Nephron (organoid): ENCODE results near the gene KRTAP5-10.
A peak's percentile ranks its signal among the peaks of the same experiment; 100 is the strongest.
"Not testable (repeated sequence)": the region's sequence is repeated elsewhere in the genome, so short reads cannot be mapped to it uniquely, and the experiment has no call there.

Source experiments
- H3K27ac Mint-ChIP-seq, 3 experiments: 2 replicates each; pipeline ENCODE4 v1.8.0; 2020; ENCODE audit warnings: mixed read lengths in 3 of 3, mild to moderate bottlenecking in 2 of 3, moderate library complexity in 1 of 3
- H3K27me3 Mint-ChIP-seq: 2 replicates; pipeline ENCODE4 v1.8.0; 2021; ENCODE audit warnings: low read depth, mild to moderate bottlenecking, moderate library complexity, mixed read lengths
- H3K36me3 Mint-ChIP-seq: 2 replicates; pipeline ENCODE4 v1.8.0; 2020; ENCODE audit warnings: low read depth, mixed read lengths
- H3K4me1 Mint-ChIP-seq: 2 replicates; pipeline ENCODE4 v1.8.0; 2020; ENCODE audit warnings: mixed read lengths
- H3K4me3 Mint-ChIP-seq, 3 experiments: 2 replicates each; pipeline ENCODE4 v1.8.0; 2020; ENCODE audit warnings: mild to moderate bottlenecking in 3 of 3, mixed read lengths in 3 of 3, moderate library complexity in 2 of 3
- H3K9me3 Mint-ChIP-seq: 2 replicates; pipeline ENCODE4 v1.8.0; 2020; ENCODE audit warnings: mixed read lengths
- CTCF ChIP-seq, 3 experiments: fragments of 200-600 bp; sonication (generic); IDR thresholded peaks; one replicate each; pipeline ENCODE4 v1.5.0; 2021; ENCODE audit warnings: antibody characterized with exemption in 3 of 3; ENCODE audit not compliant: unreplicated experiment in 3 of 3

KRTAP5-10 gene

GRCh38 chr11:71527576-71528210 lies 37.7 kb upstream of the KRTAP5-10 start:
- H3K4me3 Mint-ChIP-seq, result no peak overlapping the region
- peaks cover 13% of the 10 kb centered on the region for H3K27me3 Mint-ChIP-seq
- no peaks in the 10 kb centered on the region for H3K36me3 Mint-ChIP-seq
- no peak overlapping the region for H3K27ac Mint-ChIP-seq
- H3K4me1 Mint-ChIP-seq, result peaks cover 4% of the 10 kb centered on the region
- peaks cover 10% of the 10 kb centered on the region for H3K9me3 Mint-ChIP-seq
- no peak for TF ChIP-seq CTCF (IDR thresholded peaks at IDR 0.05; ENCODE audit: unreplicated experiment in 3 of 3)

GRCh38 chr11:71530602-71531001 lies 34.8 kb upstream of the KRTAP5-10 start:
- no peak overlapping the region for H3K4me3 Mint-ChIP-seq
- H3K4me1 Mint-ChIP-seq, result peaks cover 10% of the 10 kb centered on the region
- TF ChIP-seq CTCF (IDR thresholded peaks at IDR 0.05; ENCODE audit: unreplicated experiment in 3 of 3), result no peak
- no peak overlapping the region for H3K27ac Mint-ChIP-seq
- peaks cover 5% of the 10 kb centered on the region for H3K9me3 Mint-ChIP-seq
- H3K36me3 Mint-ChIP-seq, result no peaks in the 10 kb centered on the region
- peaks cover 13% of the 10 kb centered on the region for H3K27me3 Mint-ChIP-seq

- Mint-ChIP-seq H3K36me3 (no peaks in the 10 kb centered on the region), H3K4me3 (no peak overlapping the region), H3K4me1 (peaks cover 5% of the 10 kb centered on the region), H3K9me3 (peaks cover 5% of the 10 kb centered on the region), H3K27me3 (peaks cover 9% of the 10 kb centered on the region), H3K27ac (no peak overlapping the region)
- no peak for TF ChIP-seq CTCF (IDR thresholded peaks at IDR 0.05; ENCODE audit: unreplicated experiment in 3 of 3)
Measured at GRCh38 chr11:71532036-71532610, 33.2 kb upstream of the KRTAP5-10 start.

GRCh38 chr11:71534711-71535608 lies 30.4 kb upstream of the KRTAP5-10 start:
- peak overlapping the region; percentile 3 to 91 (median 9) for H3K27ac Mint-ChIP-seq

GRCh38 chr11:71535825-71536224 lies 29.5 kb upstream of the KRTAP5-10 start:
- TF ChIP-seq CTCF (IDR thresholded peaks at IDR 0.05; ENCODE audit: unreplicated experiment in 3 of 3), result no peak
- H3K4me1 Mint-ChIP-seq, result peaks cover 13% of the 10 kb centered on the region
- peaks cover 5% of the 10 kb centered on the region for H3K9me3 Mint-ChIP-seq
- H3K27ac Mint-ChIP-seq, result peak overlapping the region in 1 of 3 experiments; percentile 5
- peaks cover 17% of the 10 kb centered on the region for H3K27me3 Mint-ChIP-seq
- no peak overlapping the region for H3K4me3 Mint-ChIP-seq
- peaks cover 2% of the 10 kb centered on the region for H3K36me3 Mint-ChIP-seq

More at GRCh38 chr11:71534711-71535608, 30.4 kb upstream of the KRTAP5-10 start:
- peaks cover 13% of the 10 kb centered on the region for H3K4me1 Mint-ChIP-seq
- not testable (repeated sequence) for H3K4me3 Mint-ChIP-seq, H3K9me3 Mint-ChIP-seq, H3K36me3 Mint-ChIP-seq
- peaks cover 17% of the 10 kb centered on the region for H3K27me3 Mint-ChIP-seq

- H3K27me3 Mint-ChIP-seq, result peaks cover 10% of the 10 kb centered on the region
- peaks cover 13% of the 10 kb centered on the region for H3K4me1 Mint-ChIP-seq
- peaks cover 2% of the 10 kb centered on the region for H3K9me3 Mint-ChIP-seq
- H3K27ac Mint-ChIP-seq, result no peak overlapping the region
- H3K36me3 Mint-ChIP-seq, result peaks cover 4% of the 10 kb centered on the region
- H3K4me3 Mint-ChIP-seq, result no peak overlapping the region
- no peak for TF ChIP-seq CTCF (IDR thresholded peaks at IDR 0.05; ENCODE audit: unreplicated experiment in 3 of 3)
Measured at GRCh38 chr11:71537537-71537936, 27.8 kb upstream of the KRTAP5-10 start.

- not testable (repeated sequence) for H3K4me3 Mint-ChIP-seq, H3K9me3 Mint-ChIP-seq, H3K36me3 Mint-ChIP-seq
- peak within 1 kb of the TSS in 1 of 3 experiments; percentile 13 for H3K27ac Mint-ChIP-seq
- peaks cover 16% of the 10 kb centered on the region for H3K4me1 Mint-ChIP-seq
- H3K27me3 Mint-ChIP-seq, result peaks cover 10% of the 10 kb centered on the region
Measured at GRCh38 chr11:71537977-71538665, 27.2 kb upstream of the KRTAP5-10 start, which contains the start of gene KRTAP5-8. Gene KRTAP5-8, plus strand, starts transcription at chr11:71538025. Its CDS starts 31 bp downstream, at chr11:71538056.
